Measurements from ENCODE around the gene MAJIN.

The MAJIN gene

GRCh38 chr11:64919627-64920026 is 52.3 kb downstream of the MAJIN start:
- ChIA-PET POLR2A (interaction anchor here (0.6 to 1.2 kb wide), 3 partner anchors 8 to 192 kb away, joined by 3 to 4 read pairs (median 3); partner anchors contain the start of gene TM7SF2), CTCF (no interaction called here)
- Histone ChIP-seq H3K4me3 (ENCODE audit: low read depth, low read length) (no peak overlapping the region), H3K36me3 (ENCODE audit: control insufficient read depth in 2 of 2, insufficient read depth in 1 of 2, low read length in 2 of 2) (no peaks in the 10 kb centered on the region), H3K4me1 (ENCODE audit: control insufficient read depth, insufficient read depth, low read length) (no peaks in the 10 kb centered on the region), H3K9me3 (ENCODE audit: control insufficient read depth, insufficient read depth, low read depth, low read length) (no peaks in the 10 kb centered on the region), H3K27ac (ENCODE audit: extremely low read depth, low read depth, low read length) (no peak overlapping the region)
- TF ChIP-seq, protein P1, sequence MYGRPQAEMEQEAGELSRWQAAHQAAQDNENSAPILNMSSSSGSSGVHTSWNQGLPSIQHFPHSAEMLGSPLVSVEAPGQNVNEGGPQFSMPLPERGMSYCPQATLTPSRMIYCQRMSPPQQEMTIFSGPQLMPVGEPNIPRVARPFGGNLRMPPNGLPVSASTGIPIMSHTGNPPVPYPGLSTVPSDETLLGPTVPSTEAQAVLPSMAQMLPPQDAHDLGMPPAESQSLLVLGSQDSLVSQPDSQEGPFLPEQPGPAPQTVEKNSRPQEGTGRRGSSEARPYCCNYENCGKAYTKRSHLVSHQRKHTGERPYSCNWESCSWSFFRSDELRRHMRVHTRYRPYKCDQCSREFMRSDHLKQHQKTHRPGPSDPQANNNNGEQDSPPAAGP (tag by site-specific recombination; IDR thresholded peaks at IDR 0.05), result no peak
- TF ChIP-seq SP2 (tag by site-specific recombination; IDR thresholded peaks at IDR 0.05) (no peak), ZNF280D (tag by site-specific recombination; IDR thresholded peaks at IDR 0.05) (no peak), ZNF623 (tag by site-specific recombination; IDR thresholded peaks at IDR 0.05) (no peak), ZNF19 (tag by site-specific recombination; IDR thresholded peaks at IDR 0.05; ENCODE audit: low read depth) (no peak), ZNF223 (tag by site-specific recombination; IDR thresholded peaks at IDR 0.05) (no peak), ZNF629 (tag by site-specific recombination; IDR thresholded peaks at IDR 0.05) (no peak), ZNF843 (tag by site-specific recombination; IDR thresholded peaks at IDR 0.05) (no peak), ZNF560 (tag by site-specific recombination; IDR thresholded peaks at IDR 0.05; ENCODE audit: borderline replicate concordance) (no peak)
- TF ChIP-seq, protein P2, sequence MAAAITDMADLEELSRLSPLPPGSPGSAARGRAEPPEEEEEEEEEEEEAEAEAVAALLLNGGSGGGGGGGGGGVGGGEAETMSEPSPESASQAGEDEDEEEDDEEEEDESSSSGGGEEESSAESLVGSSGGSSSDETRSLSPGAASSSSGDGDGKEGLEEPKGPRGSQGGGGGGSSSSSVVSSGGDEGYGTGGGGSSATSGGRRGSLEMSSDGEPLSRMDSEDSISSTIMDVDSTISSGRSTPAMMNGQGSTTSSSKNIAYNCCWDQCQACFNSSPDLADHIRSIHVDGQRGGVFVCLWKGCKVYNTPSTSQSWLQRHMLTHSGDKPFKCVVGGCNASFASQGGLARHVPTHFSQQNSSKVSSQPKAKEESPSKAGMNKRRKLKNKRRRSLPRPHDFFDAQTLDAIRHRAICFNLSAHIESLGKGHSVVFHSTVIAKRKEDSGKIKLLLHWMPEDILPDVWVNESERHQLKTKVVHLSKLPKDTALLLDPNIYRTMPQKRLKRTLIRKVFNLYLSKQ (tag by site-specific recombination; IDR thresholded peaks at IDR 0.05; ENCODE audit: borderline replicate concordance), result no peak
- TF ChIP-seq, protein P3, sequence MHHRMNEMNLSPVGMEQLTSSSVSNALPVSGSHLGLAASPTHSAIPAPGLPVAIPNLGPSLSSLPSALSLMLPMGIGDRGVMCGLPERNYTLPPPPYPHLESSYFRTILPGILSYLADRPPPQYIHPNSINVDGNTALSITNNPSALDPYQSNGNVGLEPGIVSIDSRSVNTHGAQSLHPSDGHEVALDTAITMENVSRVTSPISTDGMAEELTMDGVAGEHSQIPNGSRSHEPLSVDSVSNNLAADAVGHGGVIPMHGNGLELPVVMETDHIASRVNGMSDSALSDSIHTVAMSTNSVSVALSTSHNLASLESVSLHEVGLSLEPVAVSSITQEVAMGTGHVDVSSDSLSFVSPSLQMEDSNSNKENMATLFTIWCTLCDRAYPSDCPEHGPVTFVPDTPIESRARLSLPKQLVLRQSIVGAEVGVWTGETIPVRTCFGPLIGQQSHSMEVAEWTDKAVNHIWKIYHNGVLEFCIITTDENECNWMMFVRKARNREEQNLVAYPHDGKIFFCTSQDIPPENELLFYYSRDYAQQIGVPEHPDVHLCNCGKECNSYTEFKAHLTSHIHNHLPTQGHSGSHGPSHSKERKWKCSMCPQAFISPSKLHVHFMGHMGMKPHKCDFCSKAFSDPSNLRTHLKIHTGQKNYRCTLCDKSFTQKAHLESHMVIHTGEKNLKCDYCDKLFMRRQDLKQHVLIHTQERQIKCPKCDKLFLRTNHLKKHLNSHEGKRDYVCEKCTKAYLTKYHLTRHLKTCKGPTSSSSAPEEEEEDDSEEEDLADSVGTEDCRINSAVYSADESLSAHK (tag by site-specific recombination; IDR thresholded peaks at IDR 0.05), result no peak

DNA sequence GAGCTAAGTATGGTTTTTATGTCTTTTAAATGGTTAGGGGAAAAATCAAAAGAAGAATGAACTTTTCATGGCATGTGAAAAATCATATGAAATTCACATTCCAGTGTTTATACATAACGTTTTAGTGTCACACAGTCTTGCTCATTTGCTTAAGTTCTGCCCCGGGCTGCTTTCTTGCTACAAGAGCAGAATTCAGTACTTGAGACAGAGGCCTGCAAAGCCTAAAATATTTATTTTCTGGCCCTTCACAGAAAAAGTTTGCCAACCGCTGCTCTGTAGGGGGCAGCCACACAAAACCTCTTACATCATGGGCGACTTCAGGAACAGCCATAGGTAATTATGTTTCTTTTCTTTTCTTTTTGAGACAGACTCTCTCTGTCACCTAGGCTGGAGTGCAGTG is 53.9 kb downstream of the MAJIN start:
- H3K4me3 ChIP-seq (ENCODE audit: low read depth, low read length), result peak overlapping the region; percentile 42
- H3K9me3 ChIP-seq (ENCODE audit: control insufficient read depth, insufficient read depth, low read depth, low read length), result no peaks in the 10 kb centered on the region
- TF ChIP-seq ZNF341 (tag by site-specific recombination; IDR thresholded peaks at IDR 0.05; ENCODE audit: low read depth), result peak; percentile 50; the same call in 1 of the 2 replicates
- TF ChIP-seq, protein P4, sequence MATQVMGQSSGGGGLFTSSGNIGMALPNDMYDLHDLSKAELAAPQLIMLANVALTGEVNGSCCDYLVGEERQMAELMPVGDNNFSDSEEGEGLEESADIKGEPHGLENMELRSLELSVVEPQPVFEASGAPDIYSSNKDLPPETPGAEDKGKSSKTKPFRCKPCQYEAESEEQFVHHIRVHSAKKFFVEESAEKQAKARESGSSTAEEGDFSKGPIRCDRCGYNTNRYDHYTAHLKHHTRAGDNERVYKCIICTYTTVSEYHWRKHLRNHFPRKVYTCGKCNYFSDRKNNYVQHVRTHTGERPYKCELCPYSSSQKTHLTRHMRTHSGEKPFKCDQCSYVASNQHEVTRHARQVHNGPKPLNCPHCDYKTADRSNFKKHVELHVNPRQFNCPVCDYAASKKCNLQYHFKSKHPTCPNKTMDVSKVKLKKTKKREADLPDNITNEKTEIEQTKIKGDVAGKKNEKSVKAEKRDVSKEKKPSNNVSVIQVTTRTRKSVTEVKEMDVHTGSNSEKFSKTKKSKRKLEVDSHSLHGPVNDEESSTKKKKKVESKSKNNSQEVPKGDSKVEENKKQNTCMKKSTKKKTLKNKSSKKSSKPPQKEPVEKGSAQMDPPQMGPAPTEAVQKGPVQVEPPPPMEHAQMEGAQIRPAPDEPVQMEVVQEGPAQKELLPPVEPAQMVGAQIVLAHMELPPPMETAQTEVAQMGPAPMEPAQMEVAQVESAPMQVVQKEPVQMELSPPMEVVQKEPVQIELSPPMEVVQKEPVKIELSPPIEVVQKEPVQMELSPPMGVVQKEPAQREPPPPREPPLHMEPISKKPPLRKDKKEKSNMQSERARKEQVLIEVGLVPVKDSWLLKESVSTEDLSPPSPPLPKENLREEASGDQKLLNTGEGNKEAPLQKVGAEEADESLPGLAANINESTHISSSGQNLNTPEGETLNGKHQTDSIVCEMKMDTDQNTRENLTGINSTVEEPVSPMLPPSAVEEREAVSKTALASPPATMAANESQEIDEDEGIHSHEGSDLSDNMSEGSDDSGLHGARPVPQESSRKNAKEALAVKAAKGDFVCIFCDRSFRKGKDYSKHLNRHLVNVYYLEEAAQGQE (tag by site-specific recombination; IDR thresholded peaks at IDR 0.05), result peak; percentile 67; the same call in 1 of the 2 replicates
- no peak for TF ChIP-seq ZNF777 (tag by site-specific recombination; IDR thresholded peaks at IDR 0.05; ENCODE audit: borderline replicate concordance)
- TF ChIP-seq GLIS1 (tag by site-specific recombination; IDR thresholded peaks at IDR 0.05), result peak; percentile 63
- TF ChIP-seq, protein P5, sequence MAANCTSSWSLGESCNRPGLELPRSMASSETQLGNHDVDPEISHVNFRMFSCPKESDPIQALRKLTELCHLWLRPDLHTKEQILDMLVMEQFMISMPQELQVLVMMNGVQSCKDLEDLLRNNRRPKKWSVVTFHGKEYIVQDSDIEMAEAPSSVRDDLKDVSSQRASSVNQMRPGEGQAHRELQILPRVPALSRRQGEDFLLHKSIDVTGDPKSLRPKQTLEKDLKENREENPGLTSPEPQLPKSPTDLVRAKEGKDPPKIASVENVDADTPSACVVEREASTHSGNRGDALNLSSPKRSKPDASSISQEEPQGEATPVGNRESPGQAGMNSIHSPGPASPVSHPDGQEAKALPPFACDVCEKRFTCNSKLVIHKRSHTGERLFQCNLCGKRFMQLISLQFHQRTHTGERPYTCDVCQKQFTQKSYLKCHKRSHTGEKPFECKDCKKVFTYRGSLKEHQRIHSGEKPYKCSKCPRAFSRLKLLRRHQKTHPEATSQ (tag by site-specific recombination; IDR thresholded peaks at IDR 0.05), result no peak
- TF ChIP-seq ZNF335 (tag by site-specific recombination; conservative IDR thresholded peaks at IDR 0.05), result peak; percentile 53
- H3K4me1 ChIP-seq (ENCODE audit: control insufficient read depth, insufficient read depth, low read length), result no peaks in the 10 kb centered on the region
- peaks cover 0 to 15% of the 10 kb centered on the region in 2 experiments; a peak in 1 of 3 replicates for H3K36me3 ChIP-seq (ENCODE audit: control insufficient read depth in 2 of 2, insufficient read depth in 1 of 2, low read length in 2 of 2)
- ChIA-PET POLR2A (interaction anchor here (1.7 kb wide), 1 partner anchor 123 kb away, joined by 5 read pairs; the partner anchor contains the start of gene SAC3D1), CTCF (interaction anchor here (0.6 to 1.6 kb wide), 4 partner anchors 48 to 112 kb away, joined by 3 to 5 read pairs (median 4); partner anchors contain the start of genes BATF2 and CDC42BPG)
- H3K27ac ChIP-seq (ENCODE audit: extremely low read depth, low read depth, low read length), result peak overlapping the region; percentile 38

Data from HEK293 (cell line).